Colon (tissue), 2 donors: ENCODE measurements around the gene SCD5.

Experiments
- FAIRE-seq: peaks from 2 replicates; lab custom pipeline; 2012; peaks lifted over from hg19 to GRCh38; lab: Jason Lieb, UNC
- donor health status: control.
- donor health status: control.

Gene SCD5

GRCh38 chr4:82691431-82691830 lies 107.2 kb downstream of the SCD5 start:
- no peak for FAIRE-seq

- FAIRE-seq: no peak
Measured at GRCh38 chr4:82688091-82688795, 110.4 kb downstream of the SCD5 start.

- FAIRE-seq: no peak
Measured at GRCh38 chr4:82687531-82687930, 111.1 kb downstream of the SCD5 start.

GRCh38 chr4:82681754-82682153 lies 116.8 kb downstream of the SCD5 start:
- no peak for FAIRE-seq

GRCh38 chr4:82680834-82681233 lies 117.8 kb downstream of the SCD5 start:
- FAIRE-seq: no peak

- FAIRE-seq: no peak
Measured at GRCh38 chr4:82679531-82679930, 119.1 kb downstream of the SCD5 start.

GRCh38 chr4:82678051-82678450 lies 120.5 kb downstream of the SCD5 start:
- no peak for FAIRE-seq

GRCh38 chr4:82677327-82677726 lies 121.3 kb downstream of the SCD5 start:
- FAIRE-seq: no peak

- FAIRE-seq: no peak
Measured at GRCh38 chr4:82667761-82668480, 130.7 kb downstream of the SCD5 start.

- FAIRE-seq: no peak
Measured at GRCh38 chr4:82666970-82667665, 131.5 kb downstream of the SCD5 start.

- FAIRE-seq: no peak
Measured at GRCh38 chr4:82661181-82661992, 137.2 kb downstream of the SCD5 start.

- no peak for FAIRE-seq
Measured at GRCh38 chr4:82652062-82652461, 146.5 kb downstream of the SCD5 start.

- no peak for FAIRE-seq
Measured at GRCh38 chr4:82650868-82651267, 147.7 kb downstream of the SCD5 start.

GRCh38 chr4:82648356-82648755 lies 150.2 kb downstream of the SCD5 start:
- FAIRE-seq: no peak

GRCh38 chr4:82645936-82646565 lies 152.5 kb downstream of the SCD5 start:
- FAIRE-seq: no peak

- FAIRE-seq: no peak
Measured at GRCh38 chr4:82644734-82645126, 153.9 kb downstream of the SCD5 start.

GRCh38 chr4:82643994-82644733 lies 154.4 kb downstream of the SCD5 start:
- FAIRE-seq: no peak

- no peak for FAIRE-seq
Measured at GRCh38 chr4:82642331-82642730, 156.3 kb downstream of the SCD5 start.

- no peak for FAIRE-seq
Measured at GRCh38 chr4:82640540-82640939, 158.1 kb downstream of the SCD5 start.

GRCh38 chr4:82639971-82640370 lies 158.6 kb downstream of the SCD5 start:
- FAIRE-seq: no peak

- FAIRE-seq: no peak
Measured at GRCh38 chr4:82638479-82638878, 160.1 kb downstream of the SCD5 start.
